Spleen (tissue), 7 donors: Measurements from ENCODE around the gene SDK1.

Experiments used
- CTCF ChIP-seq, 11 experiments: fragments of 200-600 bp in 7 of 11; fragments of 450-650 bp in 4 of 11; sonication (generic) in 4 of 11; IDR thresholded peaks in 8 of 11; conservative IDR thresholded peaks in 3 of 11; 1 replicate in 7 of 11; 2 replicates in 4 of 11; pipeline versions ENCODE4 v1.4.0 to v1.8.0; 2016 to 2021; ENCODE audit warnings: antibody characterized with exemption in 11 of 11, inconsistent platforms in 4 of 11, mild to moderate bottlenecking in 1 of 11
- POLR2A ChIP-seq, 3 donors: fragments of 450-650 bp; IDR thresholded peaks; one replicate each; pipeline ENCODE4 v1.5.1; 2017; ENCODE audit warnings: antibody characterized with exemption in 3 of 3, mild to moderate bottlenecking in 1 of 3
- POLR2AphosphoS5 ChIP-seq, 3 donors: sonication (generic); formaldehyde crosslinking; IDR thresholded peaks; one replicate each; pipeline ENCODE4 v1.5.1; 2017; ENCODE audit warnings: antibody characterized with exemption in 3 of 3
- donor health status: DM: no; HTN: no; CAD: no; lungs with moderate emphysema.
- donor health status: DM: no; HTN: no; CAD: no.
- donor health status: DM: no; HTN: no; CAD: no.

DNA sequence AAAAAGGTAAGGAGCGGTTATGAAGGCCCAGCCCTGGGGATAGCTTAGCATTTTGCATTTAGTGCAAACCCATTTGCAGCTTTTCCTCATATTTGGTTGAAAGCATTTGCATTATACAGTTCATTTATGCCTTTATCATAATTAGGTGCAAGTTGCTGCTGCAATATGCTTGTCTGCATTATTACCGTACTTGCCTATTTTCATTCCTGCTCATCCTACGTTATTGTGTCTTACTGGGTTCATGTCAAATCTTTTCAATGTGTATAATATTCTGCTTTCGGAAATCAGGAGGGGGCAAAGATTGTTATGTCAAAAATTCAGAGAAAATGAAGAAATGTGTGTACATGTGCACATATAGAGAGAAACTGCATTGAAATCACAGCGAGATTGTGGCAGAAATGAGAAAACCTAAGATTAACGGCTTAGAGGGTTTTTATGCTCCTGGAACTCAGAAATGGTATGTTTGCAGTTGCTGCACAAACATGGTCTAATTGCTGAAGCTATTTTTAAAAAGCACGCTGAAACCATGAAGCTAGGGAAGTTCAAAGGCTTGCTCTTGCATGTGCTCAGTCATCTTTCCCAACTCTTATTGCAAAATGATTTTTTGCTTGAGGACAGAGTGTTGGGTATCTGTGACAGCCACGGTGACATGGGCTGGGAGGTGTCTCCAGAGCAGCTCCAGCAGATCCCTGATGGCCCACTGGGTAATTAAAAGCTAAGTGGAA, 613.2 kb downstream of the SDK1 start:
- TF ChIP-seq POLR2AphosphoS5 (IDR thresholded peaks at IDR 0.05) (no peak), CTCF (IDR thresholded peaks at IDR 0.05 in 8 of 11, conservative IDR thresholded peaks at IDR 0.05 in 3 of 11) (no peak), POLR2A (IDR thresholded peaks at IDR 0.05) (no peak)
